ENCODE measurements around the gene HSPB6. TPM values are rescaled to one million over a fixed set of nuclear protein-coding genes. Genes with fewer than 3 reads are reported as not detected.

Gene HSPB6
- total RNA-seq, 1 donor from 2014 or later = 21.7 TPM

DNA sequence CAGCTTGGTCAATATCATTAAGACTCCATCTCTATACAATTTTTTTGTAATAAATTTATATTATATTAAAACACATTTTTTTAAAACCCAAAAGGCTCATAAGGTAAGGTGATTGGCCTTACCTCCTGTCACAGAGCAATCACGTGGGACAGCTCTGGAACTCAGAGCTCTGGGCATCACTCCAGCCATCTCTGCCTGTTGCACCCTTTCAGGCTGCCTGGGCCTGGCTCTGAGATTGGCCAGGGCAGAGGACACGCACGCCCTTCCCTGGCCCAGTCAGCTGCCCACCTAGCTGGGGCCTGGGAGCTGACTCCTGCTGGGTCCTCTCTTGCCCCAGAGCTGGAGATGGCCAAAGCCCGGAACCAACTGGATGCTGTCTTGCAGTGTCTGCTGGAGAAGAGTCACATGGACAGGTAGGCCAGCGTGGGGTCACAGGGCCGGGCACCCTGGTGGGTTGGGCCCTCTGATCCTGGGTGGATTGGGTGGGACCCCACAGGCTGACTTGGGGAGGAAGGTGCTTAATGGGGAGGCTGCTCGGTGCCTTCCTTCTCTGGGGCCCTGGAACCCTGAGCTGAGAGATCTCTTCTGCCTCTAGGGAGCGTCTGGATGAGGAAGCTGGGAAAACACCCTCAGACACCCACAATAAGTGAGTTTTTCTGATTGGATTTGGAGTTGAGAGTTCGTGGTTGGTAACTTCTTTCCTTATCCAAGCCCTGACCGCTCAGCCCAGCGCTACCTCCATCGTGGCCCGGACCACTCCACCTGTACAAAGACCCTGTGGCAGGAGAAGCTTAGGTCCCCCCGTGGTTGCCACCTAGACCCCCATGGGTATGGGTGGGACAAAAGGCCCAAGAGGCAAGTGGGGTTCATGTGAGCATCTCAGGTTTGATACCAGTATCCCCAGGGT, 4.7 kb downstream of the HSPB6 start:
- Mint-ChIP-seq H3K9me3 (no peaks in the 10 kb centered on the region), H3K4me1 (peaks cover 36% of the 10 kb centered on the region), H3K27me3 (ENCODE audit: low read depth) (peaks cover 9% of the 10 kb centered on the region), H3K4me3 (no peak overlapping the region), H3K27ac (no peak overlapping the region), H3K36me3 (peaks cover 4% of the 10 kb centered on the region)
- DNase-seq (ENCODE audit: low spot score in 2 of 2, unreplicated experiment in 2 of 2) = no peak
- TF ChIP-seq, protein P1, sequence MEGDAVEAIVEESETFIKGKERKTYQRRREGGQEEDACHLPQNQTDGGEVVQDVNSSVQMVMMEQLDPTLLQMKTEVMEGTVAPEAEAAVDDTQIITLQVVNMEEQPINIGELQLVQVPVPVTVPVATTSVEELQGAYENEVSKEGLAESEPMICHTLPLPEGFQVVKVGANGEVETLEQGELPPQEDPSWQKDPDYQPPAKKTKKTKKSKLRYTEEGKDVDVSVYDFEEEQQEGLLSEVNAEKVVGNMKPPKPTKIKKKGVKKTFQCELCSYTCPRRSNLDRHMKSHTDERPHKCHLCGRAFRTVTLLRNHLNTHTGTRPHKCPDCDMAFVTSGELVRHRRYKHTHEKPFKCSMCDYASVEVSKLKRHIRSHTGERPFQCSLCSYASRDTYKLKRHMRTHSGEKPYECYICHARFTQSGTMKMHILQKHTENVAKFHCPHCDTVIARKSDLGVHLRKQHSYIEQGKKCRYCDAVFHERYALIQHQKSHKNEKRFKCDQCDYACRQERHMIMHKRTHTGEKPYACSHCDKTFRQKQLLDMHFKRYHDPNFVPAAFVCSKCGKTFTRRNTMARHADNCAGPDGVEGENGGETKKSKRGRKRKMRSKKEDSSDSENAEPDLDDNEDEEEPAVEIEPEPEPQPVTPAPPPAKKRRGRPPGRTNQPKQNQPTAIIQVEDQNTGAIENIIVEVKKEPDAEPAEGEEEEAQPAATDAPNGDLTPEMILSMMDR (IDR thresholded peaks at IDR 0.05; ENCODE audit: unreplicated experiment) = no peak

DNA sequence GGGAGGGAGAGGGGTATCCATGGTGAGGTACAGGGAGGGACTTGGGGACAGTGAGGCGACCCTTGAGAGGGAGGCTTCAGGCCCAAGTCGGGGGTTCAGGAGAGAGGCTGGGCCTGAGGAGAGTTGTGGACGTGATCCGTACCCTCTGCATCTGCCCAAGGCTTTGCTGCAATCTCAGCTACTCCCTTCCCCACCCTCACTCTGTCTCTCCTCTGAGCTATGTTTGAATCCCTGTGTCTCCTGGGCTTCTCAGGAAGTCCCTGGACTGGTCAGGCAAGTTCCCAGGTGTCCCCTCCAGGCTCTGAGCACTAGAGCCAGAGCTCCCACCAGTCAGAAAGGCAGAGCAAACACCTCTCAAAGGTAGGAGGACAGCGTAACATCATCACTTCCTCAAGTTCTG, 6.7 kb downstream of the HSPB6 start:
- peak overlapping the region; percentile 57 for H3K4me3 Mint-ChIP-seq
- peaks cover 38% of the 10 kb centered on the region for H3K4me1 Mint-ChIP-seq
- H3K9me3 Mint-ChIP-seq = no peaks in the 10 kb centered on the region
- H3K36me3 Mint-ChIP-seq = peaks cover 4% of the 10 kb centered on the region
- peak overlapping the region; percentile 83 for H3K27ac Mint-ChIP-seq
- TF ChIP-seq, protein P1 (IDR thresholded peaks at IDR 0.05; ENCODE audit: unreplicated experiment) = no peak
- H3K27me3 Mint-ChIP-seq (ENCODE audit: low read depth) = peaks cover 3% of the 10 kb centered on the region
- no peak for DNase-seq (ENCODE audit: low spot score in 2 of 2, unreplicated experiment in 2 of 2)

DNA sequence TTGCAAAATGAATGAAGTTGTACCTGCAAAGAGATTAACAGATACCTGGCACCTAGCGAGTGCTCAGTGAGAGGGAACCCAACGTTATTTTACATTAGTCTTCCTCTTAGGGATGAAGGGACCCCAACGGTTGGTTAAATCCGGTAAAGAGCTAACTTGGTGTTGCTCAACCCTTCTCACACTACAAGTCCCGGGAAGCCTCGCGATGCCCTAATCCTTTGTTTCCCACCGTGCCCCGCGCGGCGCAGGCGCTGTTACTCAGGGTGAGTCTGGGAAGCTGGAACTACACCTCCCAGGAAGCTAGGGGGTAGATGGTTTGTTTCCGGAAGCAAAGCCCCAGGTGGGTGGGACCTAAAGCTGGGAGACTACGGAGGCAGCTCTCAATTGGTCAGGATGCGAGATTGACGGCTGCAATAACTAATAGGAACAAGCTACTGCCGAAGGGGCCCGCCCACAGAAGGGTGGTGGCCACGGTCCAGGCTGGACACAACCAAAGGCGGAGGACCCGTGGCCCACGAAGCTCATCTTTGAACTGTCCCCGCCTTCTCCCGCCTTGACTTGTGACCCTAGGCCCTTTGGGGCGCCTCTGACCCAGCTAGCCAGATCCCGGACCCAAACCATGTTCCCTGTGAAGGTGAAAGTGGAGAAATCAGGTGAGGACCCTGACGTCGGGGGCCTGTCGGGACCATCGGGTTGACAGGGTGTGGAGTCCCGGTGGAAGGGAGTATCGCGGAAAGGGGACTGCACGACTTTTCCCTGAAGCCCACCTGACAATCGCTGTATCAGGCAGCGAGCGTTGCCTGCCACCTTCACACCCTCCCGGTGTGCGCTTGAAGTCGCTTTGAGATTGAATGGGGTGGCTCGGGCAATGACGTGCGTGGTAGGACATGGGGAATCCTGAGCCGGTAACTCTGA, 8.5 kb downstream of the HSPB6 start, which contains the start of gene LIN37:
TSS of gene LIN37 (plus strand) at position 471 of the 915 bp plus-strand sequence. CDS start at position 620, 149 bp downstream.
- peaks cover 41% of the 10 kb centered on the region for H3K4me1 Mint-ChIP-seq

DNA sequence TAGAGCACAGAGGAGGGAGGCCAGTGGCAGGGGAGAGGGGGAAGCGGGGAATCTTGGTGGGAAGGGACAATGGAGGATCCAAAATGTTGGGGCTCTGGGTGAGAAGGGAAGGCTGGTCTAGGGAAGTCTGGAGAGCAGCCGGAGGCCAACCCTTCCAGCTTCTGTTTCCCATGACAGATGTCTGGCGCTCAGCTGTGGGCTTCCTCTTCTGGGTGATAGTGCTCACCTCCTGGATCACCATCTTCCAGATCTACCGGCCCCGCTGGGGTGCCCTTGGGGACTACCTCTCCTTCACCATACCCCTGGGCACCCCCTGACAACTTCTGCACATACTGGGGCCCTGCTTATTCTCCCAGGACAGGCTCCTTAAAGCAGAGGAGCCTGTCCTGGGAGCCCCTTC, 10.3 kb downstream of the HSPB6 start:
- TF ChIP-seq, protein P1 (IDR thresholded peaks at IDR 0.05; ENCODE audit: unreplicated experiment) = no peak

More for the DNA sequence above, 8.5 kb downstream of the HSPB6 start, which contains the start of gene LIN37:
- no peaks in the 10 kb centered on the region for H3K9me3 Mint-ChIP-seq
- peak; percentile 96 to 97 for DNase-seq (ENCODE audit: low spot score in 2 of 2, unreplicated experiment in 2 of 2)
- no peaks in the 10 kb centered on the region for H3K36me3 Mint-ChIP-seq
- H3K4me3 Mint-ChIP-seq = peak within 1 kb of the TSS; percentile 99
- H3K27ac Mint-ChIP-seq = peak within 1 kb of the TSS; percentile 97
- no peaks in the 10 kb centered on the region for H3K27me3 Mint-ChIP-seq (ENCODE audit: low read depth)
- TF ChIP-seq, protein P1 (IDR thresholded peaks at IDR 0.05; ENCODE audit: unreplicated experiment) = no peak

DNA sequence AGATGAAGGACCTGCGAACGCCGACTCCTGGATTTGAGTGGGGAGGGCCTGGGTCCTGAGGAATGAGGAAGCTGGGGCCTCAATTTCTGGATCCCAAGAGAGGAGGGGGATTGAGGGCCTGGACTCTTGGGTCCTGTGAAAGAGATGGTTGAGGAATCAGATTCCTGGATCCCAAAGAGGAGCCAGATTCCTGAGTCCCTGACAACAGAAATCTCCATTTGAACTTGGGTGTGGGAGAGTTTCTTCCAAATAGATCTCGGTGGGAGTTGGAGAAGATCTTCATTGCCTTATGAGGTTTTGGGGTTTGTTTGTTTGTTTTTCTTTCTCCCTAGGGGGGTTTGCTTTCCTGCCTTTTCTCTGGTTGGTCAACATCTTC, 10.8 kb downstream of the HSPB6 start:
- Mint-ChIP-seq H3K9me3 (no peaks in the 10 kb centered on the region), H3K36me3 (peaks cover 4% of the 10 kb centered on the region), H3K4me1 (peaks cover 43% of the 10 kb centered on the region), H3K4me3 (peak overlapping the region; percentile 99), H3K27ac (peak overlapping the region; percentile 100), H3K27me3 (ENCODE audit: low read depth) (no peaks in the 10 kb centered on the region)
- TF ChIP-seq, protein P1 (IDR thresholded peaks at IDR 0.05; ENCODE audit: unreplicated experiment) = no peak
- DNase-seq (ENCODE audit: low spot score in 2 of 2, unreplicated experiment in 2 of 2) = no peak

More for the DNA sequence above, 10.3 kb downstream of the HSPB6 start:
- Mint-ChIP-seq H3K4me1 (peaks cover 43% of the 10 kb centered on the region), H3K27me3 (ENCODE audit: low read depth) (no peaks in the 10 kb centered on the region), H3K9me3 (no peaks in the 10 kb centered on the region), H3K4me3 (peak overlapping the region; percentile 99), H3K27ac (peak overlapping the region; percentile 100), H3K36me3 (peaks cover 4% of the 10 kb centered on the region)
- DNase-seq (ENCODE audit: low spot score in 2 of 2, unreplicated experiment in 2 of 2) = no peak
